GM12891 (cell line): ENCODE data around the gene SSH3.

Experiments
- DNase-seq: peaks from one replicate; pipeline ENCODE4 v3.0.0; 2011; ENCODE audit warnings: low spot score; ENCODE audit not compliant: insufficient read length
- FAIRE-seq: peaks from 2 replicates; lab custom pipeline; 2011; peaks lifted over from hg19 to GRCh38; lab: Jason Lieb, UNC
- PAX5 ChIP-seq: IDR thresholded peaks from 2 replicates; pipeline ENCODE4 v1.6.1; 2011; ENCODE audit warnings: low read length, moderate library complexity, mild to moderate bottlenecking; ENCODE audit not compliant: insufficient read depth, severe bottlenecking
- POLR2A ChIP-seq: IDR thresholded peaks from 2 replicates; pipeline ENCODE4 v1.6.1; 2011; ENCODE audit warnings: low read depth, low read length, control low read depth
- POLR2AphosphoS5 ChIP-seq: IDR thresholded peaks from 2 replicates; pipeline ENCODE4 v1.6.1; 2011; ENCODE audit warnings: low read depth, low read length, control low read depth
- POU2F2 ChIP-seq: IDR thresholded peaks from 2 replicates; pipeline ENCODE4 v1.6.1; 2011; ENCODE audit warnings: low read depth, mild to moderate bottlenecking, control low read depth, low read length, moderate library complexity
- SPI1 ChIP-seq: IDR thresholded peaks from 2 replicates; pipeline ENCODE4 v1.6.1; 2011; ENCODE audit warnings: low read depth, low read length, control low read depth
- TAF1 ChIP-seq: IDR thresholded peaks from 2 replicates; pipeline ENCODE4 v1.6.1; 2011; ENCODE audit warnings: low read depth, low read length, control low read depth

The SSH3 gene

DNA sequence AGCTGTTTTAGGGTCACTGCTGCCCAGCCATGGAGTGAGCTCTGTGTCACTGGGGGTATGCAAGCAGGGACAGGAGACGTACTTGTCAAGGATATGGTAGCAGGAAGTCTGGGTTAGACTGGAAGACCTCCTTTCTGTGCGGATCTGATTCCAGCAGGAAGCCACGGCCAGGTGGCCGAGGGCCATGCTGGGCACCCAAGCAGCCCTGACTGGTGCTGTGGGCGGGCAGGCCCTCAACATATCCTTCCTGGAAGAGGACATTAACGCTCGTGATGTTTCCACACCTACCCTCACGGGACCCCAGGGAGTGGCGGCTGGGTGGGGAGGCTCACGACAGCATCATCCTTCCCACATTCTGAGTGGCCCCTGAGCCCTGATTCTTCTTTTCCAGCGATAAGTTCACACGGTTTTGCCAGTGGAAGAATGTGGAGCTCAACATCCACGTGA is 23.0 kb upstream of the SSH3 start:
- DNase-seq (no peak), FAIRE-seq (no peak)
- TF ChIP-seq POLR2AphosphoS5 (no peak), POLR2A (no peak), POU2F2 (no peak), PAX5 (no peak), TAF1 (no peak), SPI1 (no peak)

DNA sequence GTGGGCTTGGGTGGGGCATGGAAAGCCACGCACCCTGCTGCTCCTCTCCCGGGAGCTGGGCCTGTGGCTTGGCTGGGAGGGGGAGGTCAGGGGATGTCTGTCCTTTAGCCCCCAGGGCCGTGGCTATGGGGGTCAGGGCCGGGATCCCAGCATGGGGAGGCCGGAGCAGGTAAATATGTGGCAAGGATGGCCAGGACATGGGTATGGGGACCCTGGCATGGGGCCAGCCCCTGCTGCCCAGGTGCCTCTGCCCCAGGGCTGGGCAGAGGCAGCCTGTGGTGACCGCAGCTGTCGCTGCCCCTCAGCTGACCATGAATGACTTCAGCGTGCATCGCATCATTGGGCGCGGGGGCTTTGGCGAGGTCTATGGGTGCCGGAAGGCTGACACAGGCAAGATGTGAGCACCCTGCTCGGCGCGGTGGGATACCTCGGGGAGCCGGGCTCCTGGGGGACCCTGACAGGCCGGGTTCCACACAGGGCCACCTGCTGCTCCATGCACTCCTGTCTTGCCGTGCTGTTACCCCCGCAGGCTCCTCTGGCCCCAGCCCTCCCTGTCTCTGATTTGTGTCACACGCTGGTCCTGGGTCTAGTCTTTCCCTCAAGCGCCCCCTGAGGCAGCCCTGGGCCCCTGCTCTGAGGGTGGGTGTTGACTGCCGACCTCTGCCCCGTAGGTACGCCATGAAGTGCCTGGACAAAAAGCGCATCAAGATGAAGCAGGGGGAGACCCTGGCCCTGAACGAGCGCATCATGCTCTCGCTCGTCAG is 22.4 kb upstream of the SSH3 start:
- no peak for DNase-seq
- FAIRE-seq = no peak
- TF ChIP-seq SPI1 = no peak
- no peak for TF ChIP-seq PAX5
- TF ChIP-seq POU2F2 = no peak
- no peak for TF ChIP-seq POLR2AphosphoS5
- TF ChIP-seq TAF1 = no peak
- no peak for TF ChIP-seq POLR2A

GRCh38 chr11:67281552-67282150 is 21.7 kb upstream of the SSH3 start:
- no peak for FAIRE-seq
- TF ChIP-seq POLR2AphosphoS5 (no peak), SPI1 (no peak), POU2F2 (no peak), POLR2A (no peak), TAF1 (no peak), PAX5 (no peak)
- DNase-seq = no peak

DNA sequence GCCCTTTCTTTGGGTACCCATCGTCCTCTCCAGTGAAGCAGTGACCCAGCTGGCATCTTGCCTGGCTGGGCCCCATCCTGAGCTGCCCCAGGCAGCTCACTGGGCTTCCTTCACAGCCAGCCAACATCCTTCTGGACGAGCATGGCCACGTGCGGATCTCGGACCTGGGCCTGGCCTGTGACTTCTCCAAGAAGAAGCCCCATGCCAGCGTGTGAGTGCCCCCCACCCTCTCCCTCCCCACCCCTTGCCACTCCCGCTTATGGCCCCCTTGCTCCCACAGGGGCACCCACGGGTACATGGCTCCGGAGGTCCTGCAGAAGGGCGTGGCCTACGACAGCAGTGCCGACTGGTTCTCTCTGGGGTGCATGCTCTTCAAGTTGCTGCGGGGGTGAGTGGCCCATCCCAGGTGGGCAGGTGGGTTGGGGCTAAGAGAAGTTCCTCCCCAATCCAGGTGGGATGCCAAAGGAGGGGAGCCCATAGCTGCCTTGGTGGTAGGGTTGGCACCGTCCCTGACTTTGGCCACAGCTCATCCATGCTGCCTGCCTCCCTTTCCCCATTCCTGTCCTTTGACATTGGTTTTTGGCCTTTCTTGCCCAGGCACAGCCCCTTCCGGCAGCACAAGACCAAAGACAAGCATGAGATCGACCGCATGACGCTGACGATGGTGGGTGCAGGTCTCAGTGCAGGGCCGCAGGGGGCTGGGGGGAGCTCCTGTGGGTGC is 21.0 kb upstream of the SSH3 start:
- FAIRE-seq = no peak
- TF ChIP-seq PAX5 (no peak), TAF1 (no peak), SPI1 (no peak), POU2F2 (no peak), POLR2AphosphoS5 (no peak), POLR2A (no peak)
- DNase-seq = no peak

- no peak for TF ChIP-seq POLR2A
- no peak for TF ChIP-seq POU2F2
- TF ChIP-seq PAX5 = no peak
- no peak for TF ChIP-seq SPI1
- TF ChIP-seq POLR2AphosphoS5 = no peak
- TF ChIP-seq TAF1 = no peak
- no peak for FAIRE-seq
- DNase-seq = no peak
Observed at GRCh38 chr11:67282876-67283371, 20.4 kb upstream of the SSH3 start.

DNA sequence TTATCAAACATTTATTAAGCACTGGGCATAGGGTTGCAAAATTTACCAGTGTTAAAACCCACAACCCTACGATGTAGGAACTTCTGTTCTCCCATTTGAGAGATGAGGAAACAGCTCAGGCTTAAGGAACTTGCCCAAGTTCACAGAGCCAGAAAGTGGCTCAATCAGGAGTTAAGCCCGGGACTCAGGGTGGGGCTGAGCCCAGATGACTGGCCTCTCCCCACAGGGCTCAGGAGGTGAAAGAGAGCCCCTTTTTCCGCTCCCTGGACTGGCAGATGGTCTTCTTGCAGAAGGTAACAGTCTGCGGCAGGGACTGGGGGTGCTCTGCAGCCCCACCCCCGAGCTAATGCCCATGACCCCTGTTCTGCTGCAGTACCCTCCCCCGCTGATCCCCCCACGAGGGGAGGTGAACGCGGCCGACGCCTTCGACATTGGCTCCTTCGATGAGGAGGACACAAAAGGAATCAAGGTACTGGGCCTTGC is 19.8 kb upstream of the SSH3 start:
- DNase-seq = no peak
- TF ChIP-seq PAX5 (no peak), POLR2AphosphoS5 (no peak), SPI1 (no peak), POLR2A (no peak), TAF1 (no peak), POU2F2 (no peak)
- no peak for FAIRE-seq

DNA sequence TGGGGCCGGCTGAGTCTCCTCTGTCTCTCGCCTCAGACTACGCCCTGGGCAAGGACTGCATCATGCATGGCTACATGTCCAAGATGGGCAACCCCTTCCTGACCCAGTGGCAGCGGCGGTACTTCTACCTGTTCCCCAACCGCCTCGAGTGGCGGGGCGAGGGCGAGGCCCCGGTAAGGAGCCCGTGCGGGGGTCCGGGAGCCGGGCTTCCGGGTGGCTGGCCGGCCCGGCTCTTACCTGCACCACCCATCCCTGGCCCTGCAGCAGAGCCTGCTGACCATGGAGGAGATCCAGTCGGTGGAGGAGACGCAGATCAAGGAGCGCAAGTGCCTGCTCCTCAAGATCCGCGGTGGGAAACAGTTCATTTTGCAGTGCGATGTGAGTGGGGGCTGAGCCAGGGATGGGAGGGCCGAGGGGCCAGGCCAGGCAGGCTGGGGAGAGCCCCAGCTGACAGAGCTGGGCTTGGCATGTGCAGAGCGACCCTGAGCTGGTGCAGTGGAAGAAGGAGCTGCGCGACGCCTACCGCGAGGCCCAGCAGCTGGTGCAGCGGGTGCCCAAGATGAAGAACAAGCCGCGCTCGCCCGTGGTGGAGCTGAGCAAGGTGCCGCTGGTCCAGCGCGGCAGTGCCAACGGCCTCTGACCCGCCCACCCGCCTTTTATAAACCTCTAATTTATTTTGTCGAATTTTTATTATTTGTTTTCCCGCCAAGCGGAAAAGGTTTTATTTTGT is 18.4 kb upstream of the SSH3 start:
- no peak for DNase-seq
- no peak for FAIRE-seq
- no peak for TF ChIP-seq POLR2A
- no peak for TF ChIP-seq PAX5
- TF ChIP-seq TAF1 = no peak
- TF ChIP-seq POLR2AphosphoS5 = no peak
- TF ChIP-seq POU2F2 = no peak
- no peak for TF ChIP-seq SPI1

DNA sequence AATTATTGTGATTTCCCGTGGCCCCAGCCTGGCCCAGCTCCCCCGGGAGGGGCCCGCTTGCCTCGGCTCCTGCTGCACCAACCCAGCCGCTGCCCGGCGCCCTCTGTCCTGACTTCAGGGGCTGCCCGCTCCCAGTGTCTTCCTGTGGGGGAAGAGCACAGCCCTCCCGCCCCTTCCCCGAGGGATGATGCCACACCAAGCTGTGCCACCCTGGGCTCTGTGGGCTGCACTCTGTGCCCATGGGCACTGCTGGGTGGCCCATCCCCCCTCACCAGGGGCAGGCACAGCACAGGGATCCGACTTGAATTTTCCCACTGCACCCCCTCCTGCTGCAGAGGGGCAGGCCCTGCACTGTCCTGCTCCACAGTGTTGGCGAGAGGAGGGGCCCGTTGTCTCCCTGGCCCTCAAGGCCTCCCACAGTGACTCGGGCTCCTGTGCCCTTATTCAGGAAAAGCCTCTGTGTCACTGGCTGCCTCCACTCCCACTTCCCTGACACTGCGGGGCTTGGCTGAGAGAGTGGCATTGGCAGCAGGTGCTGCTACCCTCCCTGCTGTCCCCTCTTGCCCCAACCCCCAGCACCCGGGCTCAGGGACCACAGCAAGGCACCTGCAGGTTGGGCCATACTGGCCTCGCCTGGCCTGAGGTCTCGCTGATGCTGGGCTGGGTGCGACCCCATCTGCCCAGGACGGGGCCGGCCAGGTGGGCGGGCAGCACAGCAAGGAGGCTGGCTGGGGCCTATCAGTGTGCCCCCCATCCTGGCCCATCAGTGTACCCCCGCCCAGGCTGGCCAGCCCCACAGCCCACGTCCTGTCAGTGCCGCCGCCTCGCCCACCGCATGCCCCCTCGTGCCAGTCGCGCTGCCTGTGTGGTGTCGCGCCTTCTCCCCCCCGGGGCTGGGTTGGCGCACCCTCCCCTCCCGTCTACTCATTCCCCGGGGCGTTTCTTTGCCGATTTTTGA is 17.5 kb upstream of the SSH3 start:
- DNase-seq = no peak
- no peak for FAIRE-seq
- TF ChIP-seq POU2F2 (no peak), POLR2AphosphoS5 (no peak), SPI1 (no peak), TAF1 (no peak), PAX5 (no peak), POLR2A (no peak)
